HG02623 (cell line): Measurements from ENCODE around the gene LARP1.
A peak's percentile ranks its signal among the peaks of the same experiment; 100 is the strongest.
"Not testable (repeated sequence)": the region's sequence is repeated elsewhere in the genome, so short reads cannot be mapped to it uniquely, and the experiment has no call there.

ENCODE experiments used
- ATAC-seq: cut with Tn5 transposase; IDR thresholded peaks from one replicate; pipeline ENCODE4 v1.9.1; 2021; ENCODE audit warnings: moderate library complexity; ENCODE audit not compliant: unreplicated experiment

LARP1 gene

DNA sequence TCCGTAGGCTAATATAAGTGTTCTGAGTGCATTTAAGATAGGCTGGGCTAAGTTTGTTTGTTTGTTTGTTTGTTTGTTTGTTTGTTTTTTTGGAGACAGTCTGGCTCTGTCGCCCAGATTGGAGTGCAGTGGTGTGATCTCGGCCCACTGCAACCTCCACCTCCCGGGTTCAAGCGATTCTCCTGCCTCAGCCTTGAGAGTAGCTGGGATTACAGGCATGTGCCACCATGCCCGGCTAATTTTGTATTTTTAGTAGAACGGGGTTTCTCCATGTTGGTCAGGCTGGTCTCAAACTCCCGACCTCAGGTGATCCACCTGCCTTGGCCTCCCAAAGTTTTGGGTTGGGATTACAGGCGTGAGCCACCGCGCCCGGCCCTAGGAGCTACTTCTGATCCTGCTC, 4.7 kb downstream of the LARP1 start:
- not testable (repeated sequence) for ATAC-seq

DNA sequence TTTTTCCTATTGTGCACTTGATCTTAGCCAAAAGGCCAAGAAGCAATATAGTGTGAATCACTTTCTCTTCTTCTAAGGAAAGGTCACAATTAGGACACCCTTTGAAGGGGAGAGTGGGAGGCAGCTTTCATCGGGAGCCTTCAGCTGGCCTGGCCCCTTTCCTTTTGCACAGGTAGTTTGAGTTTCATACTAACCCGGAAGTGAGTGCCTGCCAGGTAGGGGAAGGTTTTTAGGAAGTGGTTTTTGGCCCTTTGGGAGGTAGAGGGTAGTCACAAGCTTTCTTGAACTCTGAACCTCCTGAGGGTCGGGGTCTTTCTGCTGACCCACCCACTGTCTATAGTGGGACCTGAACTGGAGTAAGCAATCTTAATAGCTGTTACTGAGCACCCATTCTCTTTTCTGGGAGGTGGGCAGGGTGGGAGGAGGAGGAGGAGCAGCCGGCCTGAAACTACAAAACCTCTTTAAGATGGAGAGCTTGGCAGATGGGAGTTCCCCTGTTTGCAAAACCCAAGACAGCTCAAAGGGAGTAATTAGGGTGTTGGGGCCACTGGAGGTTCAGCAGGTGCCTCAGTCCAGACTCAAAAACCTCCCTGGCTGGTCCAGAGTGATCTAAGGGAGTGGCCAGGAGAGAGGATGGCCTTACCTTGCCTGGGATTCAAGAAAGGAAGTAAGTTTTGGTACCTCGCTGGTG, 6.0 kb downstream of the LARP1 start:
- ATAC-seq: peak; percentile 31

DNA sequence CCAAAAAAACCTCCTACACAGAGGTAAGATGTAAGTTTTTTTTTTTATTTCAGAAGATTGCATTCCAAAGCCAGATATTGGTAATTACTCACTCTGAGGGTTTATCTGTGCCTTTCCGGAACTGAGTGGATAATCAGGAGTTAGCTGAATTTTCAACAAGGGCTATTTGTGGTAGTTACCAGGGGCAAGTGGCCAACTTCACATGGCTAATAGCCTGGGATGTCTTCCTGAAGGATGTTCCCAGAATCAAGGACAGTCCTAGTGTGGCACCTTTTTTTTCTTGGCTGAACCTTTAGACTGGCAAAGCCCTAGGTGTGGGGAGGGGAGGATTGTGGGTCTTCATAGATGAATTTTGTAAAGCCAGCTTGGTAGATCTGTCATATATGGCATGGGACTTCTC, 7.1 kb downstream of the LARP1 start:
- no peak for ATAC-seq

DNA sequence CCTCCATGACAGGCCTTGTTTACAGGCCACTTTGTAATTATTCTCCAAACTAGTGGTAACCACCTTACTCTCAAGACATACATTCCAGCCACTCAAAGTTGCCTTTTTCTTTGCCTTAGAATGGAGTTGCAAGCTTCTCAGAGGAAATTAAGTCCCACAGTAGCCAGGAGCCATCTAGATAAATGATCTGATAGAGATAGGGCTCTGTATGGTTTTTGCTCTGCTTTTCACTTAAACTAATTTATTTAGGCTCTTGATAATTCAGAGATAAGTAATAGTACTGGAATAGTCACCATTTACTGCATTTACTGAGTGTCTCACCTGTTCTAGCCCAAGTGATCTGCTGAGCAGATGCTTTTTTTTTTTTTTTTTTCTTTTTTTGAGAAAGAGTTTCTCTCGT, 7.5 kb downstream of the LARP1 start:
- no peak for ATAC-seq

DNA sequence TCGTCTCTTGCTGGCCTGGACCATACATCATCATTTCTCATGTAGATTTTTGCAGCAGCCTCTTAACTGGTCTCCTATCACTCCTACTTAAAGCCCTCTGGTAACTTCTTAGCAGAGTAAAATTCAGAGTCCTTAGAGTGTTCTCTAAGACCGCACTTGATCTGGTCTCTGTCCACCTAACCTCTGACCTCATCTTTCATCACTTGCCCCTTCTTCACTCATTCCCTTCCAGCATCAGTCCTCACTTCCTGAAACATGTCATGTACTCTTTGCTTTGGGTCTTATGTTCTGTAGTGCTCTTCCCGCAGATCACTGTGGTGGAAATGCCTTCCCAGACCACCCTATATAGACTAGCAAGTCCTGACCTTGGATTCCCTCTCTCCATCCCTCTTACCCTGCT, 9.8 kb downstream of the LARP1 start:
- no peak for ATAC-seq

DNA sequence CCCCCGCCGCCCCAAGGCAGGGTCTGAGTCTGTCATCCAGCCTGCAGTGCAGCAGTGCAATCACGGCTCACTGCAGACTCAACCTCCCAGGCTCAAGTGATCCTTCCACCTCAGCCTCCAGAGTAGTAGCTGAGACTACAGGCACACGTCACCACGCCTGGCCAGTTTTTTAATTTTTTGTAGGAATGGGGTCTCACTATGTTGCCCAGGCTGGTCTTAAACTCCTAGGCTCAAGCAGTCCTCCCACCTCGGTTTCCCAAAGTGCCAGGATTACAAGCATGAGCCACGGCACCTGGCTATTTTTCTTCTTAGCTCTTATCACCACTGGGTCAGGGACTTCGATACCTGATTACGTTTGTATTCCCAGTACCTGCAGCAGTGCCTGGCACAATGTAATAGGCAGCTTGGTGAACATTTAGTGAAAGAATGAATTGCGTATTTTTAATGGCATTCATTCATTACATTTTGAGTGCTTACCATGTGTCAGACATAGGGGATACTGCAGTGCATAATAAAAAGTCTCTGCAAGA, 10.3 kb downstream of the LARP1 start:
- no peak for ATAC-seq

DNA sequence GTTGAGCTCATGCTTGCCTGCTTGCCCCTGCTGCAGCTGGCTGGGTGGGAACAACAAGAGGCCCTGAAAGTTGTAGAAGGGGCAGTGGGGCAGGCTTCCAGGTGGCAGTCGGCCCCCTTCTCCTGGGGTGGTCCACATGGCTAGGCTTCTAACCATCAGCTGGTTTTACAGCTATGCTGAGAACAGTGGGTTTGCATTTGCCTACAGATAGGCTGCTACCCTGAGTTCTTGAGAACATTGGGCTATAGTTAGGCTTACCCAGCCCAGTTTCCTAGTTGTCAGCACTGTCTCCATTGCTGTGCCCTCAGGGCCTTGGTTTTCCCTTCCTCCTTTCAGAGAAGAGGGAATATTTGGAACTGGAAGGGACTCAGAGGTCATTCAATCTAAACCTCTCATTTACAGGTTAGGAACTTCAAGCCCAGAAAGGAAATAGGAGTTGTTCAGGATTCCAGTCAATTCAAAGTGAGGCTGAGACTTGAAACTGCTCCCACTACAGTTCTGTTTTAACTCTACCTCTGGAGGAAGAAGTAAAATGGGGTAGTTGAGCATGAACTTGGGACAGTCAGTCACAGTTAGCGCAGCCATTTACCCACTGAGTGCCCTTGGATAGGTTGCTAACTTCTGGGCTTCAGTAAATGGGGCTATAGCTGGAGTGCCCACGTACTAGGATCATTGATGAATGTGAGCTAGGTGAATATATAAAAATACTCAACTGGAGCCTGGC, 11.5 kb downstream of the LARP1 start:
- no peak for ATAC-seq

DNA sequence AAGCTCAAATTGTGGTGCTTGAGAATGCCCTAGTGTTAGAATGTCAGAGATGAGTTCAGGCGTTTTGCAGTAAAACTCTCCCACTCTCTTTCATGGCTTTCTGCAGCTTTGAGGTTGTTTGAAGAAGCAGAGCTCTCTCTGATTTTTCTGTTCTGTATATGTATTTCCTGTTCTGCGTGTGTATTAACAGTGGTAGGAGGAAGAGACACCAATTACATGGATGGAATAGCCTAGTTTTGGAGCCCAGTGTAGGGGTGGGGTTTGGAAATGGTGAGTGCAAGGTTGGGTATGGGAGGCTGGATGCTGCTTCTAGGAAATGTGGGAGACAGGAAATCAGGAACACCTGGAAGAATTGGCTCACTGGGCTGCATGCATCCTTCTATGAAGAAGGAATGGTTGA, 12.4 kb downstream of the LARP1 start:
- no peak for ATAC-seq

DNA sequence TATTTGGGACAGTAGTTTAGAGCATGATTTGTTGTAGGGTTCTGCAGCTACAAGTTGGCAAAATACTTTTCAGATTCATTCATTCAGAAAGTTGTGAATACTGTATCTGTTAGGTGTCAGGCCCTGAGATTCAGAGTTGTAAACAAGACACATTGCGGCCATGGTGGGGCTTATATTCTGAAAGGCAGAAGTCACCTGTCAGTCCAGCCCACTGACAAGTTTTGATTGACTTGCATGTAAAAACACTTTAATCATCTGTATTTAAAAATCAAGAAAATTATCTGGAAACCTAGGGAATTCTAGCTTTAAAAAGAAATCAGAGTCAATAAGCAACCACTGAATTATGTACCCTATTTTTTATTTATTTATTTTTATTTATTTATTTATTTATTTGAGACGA, 13.0 kb downstream of the LARP1 start:
- no peak for ATAC-seq

DNA sequence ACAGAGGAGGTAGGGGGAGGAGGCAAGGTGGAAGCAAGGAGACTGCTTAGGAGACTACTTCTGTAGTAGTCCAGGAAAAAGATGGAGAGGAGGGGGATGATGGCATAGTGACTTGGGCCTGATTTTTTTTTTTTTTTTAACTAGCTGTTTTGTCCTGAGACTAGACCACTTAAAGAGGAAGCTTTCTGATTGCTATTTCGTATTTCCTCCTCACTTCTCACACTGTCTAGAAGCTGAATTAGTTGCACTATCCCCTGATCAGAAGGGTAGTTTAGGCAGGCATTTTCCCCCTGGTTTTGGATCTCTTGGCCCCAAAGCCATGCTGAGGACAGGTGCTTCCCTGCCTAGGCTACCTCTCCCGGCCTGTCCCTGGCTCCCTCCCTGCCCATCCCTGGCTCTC, 14.9 kb downstream of the LARP1 start:
- no peak for ATAC-seq

DNA sequence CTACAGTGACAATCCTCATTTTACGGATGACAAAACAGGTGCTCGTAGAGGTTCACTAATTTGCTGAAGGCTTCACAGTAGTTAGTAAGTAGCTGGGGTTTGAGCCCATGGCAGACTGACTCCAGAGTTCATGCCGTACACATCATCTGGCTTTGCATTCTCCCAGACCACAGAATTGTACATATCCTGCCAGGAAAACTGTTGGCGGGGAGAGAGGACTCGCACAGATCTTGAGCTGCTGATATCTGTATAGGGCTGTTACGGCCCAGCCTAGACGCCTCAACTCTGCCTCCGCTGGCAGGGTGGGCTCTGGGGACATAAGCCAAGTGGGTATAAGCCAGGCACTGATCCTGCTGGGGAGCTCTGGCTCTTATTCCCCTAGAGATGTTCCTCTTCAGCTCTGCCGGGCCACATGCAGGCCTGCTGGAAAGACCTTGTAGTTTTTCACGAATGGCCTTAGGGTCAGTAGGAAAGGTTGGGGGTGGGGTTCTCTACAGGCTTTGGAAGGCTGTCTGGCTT, 16.3 kb downstream of the LARP1 start:
- ATAC-seq: no peak

DNA sequence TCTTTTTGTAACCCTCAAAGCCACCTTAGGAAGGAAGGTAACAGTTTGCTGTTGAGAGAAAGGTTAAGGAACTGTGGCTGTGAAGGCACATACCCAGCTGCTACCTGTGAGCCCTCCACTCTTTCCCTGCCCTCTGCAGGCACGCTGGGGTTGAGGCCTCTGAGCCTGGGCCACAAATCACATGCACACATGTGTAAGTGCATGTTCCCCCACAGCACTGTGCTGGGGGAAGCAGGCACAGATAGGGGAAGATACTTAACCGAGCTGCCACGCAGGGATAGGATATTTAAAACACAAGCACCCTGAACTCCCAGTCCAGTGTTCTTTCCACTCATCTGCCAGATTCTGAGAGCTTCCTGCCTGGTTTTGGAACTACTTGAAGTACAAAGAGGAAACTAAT, 18.1 kb downstream of the LARP1 start:
- no peak for ATAC-seq

DNA sequence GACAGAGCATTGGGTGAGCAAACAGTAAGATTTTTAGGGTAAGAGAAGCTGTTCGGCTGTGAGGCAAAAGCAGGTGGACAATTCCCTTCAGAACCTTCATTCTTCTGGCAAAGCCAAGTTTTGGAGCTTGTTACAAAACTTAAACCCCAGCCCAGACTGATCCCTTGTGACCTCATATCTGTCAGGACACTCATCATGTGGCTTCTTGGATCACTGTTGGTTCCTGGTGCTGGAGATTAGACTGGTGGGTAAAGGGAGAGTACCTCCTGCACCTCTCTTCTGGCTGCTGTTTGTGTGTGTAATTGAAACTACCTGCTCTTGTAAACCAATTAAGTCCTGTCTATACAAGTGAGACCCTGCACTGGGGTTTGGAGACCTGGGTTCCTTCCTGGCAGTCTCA, 21.0 kb downstream of the LARP1 start:
- ATAC-seq: no peak

DNA sequence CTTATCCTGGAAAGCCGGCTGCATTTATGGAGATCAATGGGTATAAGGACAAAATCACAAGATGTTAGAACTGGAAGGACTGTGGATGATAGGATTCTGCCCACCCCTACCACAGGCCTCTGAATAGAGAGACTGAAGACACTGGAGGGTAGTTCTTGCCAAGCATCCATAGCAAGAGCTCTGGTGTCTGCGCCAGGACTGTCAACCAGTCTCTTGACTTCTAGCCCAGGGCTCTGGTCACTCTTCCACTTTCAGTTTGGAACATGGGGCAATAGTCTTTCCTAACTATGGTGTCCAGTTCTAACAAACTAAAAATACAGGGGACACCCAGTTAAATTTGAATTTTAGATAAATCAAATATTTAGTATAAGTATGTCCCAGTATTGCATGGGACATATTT, 23.4 kb downstream of the LARP1 start:
- no peak for ATAC-seq

DNA sequence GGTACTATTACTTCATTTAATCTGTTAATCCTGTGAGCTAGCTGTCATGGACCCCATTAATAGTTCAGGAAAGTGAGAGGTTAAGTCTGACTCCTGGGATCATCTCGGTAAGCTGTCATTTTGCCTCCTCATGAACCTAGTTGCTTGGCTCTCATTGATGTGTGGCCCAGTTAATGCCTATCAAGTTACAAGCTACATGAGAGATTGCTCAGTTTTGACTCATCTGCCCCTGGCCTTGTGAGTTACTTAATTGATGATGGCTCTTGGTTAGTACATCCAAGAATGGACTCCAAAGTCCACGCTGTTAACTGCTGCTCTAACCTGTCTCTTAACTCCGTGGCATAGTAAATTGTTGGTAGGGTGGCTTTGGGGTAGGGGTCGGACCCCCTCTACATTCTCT, 23.9 kb downstream of the LARP1 start:
- no peak for ATAC-seq

DNA sequence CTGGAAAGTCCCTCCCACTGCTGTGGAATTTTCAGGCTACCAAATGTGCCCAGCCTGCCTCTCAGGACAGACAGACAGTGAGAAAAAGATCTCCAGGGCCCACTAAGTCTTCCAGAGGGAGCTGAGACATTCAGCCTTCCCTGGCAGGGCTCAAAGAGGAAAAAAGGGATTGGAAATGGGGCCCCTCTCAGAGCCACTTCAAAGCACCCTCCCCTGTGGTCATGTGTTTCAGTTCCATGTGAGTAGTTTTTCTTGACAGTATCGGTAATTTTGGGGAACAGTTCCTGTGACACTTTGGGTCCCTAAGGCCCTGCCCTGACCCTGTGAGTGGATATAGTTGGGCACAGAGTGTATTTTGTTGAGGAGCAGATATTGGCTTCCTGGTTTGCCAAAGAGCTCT, 25.0 kb downstream of the LARP1 start:
- ATAC-seq: no peak

DNA sequence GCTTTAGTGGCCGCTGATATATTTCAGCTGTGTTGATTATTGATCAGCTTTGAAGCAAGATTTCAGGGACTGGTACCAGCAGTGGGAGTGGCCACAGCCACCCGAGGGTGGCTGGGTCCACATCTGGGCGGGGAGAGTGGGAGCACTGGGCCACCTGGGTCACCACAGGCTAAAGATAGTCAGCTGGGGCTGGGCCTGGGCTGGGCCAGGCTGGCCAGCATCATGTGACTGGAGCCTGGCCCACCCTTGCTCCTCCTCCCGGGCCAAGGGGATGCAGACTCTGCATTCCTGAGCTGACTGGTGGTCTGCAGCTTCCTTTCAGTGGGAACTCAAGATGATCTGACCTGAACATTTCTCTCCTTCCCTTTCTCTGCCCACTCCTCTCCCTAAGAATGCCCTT, 27.1 kb downstream of the LARP1 start:
- no peak for ATAC-seq

DNA sequence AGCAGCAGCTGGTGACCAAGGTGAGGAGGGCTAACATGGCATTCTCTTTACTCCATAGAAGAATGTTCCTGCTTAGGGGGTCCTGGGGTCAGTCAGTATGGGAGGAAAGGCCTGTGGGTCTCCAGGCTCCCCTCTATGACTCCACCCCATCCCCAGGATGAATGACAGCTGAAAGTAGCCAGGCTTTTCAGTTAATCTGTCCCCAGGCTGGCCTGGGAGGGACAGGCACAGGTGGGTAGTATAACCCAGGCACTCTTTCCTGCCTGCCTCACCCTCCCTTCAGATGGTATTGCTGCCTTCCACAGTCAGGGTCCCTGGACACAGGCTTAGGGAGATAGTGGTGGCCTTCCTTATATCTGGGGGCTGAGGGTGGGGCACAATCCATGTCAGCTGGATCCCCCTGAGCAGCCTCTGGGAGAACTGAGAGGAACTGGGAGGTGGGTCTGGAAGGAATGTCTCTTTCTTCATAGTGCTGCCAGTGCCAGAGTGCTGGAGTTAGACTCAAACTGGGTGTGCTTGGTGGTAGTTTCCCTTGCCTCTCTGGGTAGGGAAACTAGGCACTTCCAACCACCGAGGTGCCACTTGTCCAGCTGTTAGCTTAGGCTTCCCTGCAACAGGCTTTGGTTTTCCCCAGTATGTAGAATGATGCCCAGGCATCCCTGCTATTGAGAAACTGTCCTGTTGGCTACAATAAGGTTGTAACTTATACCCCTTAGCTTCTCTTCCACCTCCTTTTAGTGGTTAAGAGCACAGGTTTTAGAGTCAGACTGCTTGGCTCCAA, 27.8 kb downstream of the LARP1 start:
- ATAC-seq: peak; percentile 10

DNA sequence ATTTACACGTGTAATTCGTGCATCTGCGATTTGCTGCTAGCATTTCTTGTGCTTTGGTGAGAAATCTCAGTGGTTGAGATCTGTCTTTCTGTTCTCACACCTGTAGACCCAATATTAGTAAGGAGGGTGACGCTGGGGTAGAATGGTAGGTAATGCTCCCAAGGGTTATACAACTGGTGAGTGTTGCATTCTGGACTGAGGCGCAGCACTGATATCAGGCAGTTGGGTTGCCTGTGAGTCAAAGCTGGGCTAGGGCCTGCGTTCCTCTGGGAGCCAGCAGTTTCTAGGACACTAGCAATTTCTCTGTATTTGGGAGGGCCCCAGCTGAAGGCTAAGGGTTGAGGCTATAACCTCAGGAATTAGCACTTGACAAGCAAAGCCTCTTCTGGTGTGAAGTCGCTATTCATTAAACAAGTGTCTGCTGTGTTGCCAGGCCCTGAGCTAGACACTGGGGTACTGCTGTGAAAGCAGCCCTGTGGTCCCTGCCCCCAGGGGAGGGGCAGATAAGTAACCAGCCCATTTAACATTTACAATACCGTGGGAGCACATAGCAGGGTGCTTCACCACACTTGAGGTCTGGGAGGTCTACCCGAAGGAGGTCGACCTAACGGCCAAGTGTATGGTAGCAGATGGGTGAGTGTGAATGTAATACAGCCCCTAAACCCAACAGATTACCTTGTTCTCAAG, 28.7 kb downstream of the LARP1 start:
- ATAC-seq: peak; percentile 53

DNA sequence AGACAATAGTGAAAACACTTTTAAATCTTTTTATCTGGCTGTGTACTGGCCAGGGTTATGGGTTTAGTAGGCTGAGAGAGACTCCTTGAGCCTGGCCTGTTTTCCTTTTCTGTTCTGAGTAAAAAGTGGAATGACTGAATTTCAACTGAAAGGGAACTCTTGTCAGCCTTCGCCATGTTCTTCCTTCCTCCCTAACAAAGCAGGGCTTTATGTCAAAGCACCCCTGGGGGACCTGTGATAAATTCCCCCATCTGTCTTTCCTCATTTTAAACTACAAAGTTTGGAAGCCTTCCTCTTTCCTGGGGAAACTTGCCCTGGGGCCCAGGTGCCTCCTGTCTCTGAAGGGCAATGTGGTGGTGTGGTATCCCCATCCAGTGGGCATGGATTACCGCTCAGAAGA, 29.7 kb downstream of the LARP1 start:
- ATAC-seq: no peak

DNA sequence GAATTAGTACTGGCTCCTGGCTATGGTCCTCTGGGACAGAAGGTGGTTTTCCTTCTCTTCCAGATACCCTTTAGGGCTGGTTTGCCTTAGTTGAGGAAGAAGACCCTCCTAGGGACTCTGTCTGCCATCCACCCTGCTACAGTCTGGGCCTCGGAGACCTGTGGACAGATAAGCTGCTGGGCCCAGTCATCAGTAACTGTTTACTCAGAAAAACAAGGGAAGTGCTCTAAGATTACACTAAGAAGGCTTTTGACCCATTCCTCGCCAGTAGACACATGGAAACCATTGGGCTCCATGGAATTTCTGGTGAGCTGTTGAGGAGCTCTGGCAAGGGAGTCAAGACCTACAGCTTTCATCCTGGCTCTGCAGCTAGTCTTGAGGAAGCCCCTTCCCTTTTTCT, 31.2 kb downstream of the LARP1 start:
- ATAC-seq: no peak
